ENCODE measurements around the gene CDK5. TPM values are rescaled to one million over a fixed set of nuclear protein-coding genes. Genes with fewer than 3 reads are reported as not detected.

The CDK5 gene
- total and polyA plus RNA-seq, 9 of the 15 experiments (the other 6 are each of a cell fraction or from before 2014, with no cell fraction given): 3.2 to 38.0 (median 27.5) TPM

DNA sequence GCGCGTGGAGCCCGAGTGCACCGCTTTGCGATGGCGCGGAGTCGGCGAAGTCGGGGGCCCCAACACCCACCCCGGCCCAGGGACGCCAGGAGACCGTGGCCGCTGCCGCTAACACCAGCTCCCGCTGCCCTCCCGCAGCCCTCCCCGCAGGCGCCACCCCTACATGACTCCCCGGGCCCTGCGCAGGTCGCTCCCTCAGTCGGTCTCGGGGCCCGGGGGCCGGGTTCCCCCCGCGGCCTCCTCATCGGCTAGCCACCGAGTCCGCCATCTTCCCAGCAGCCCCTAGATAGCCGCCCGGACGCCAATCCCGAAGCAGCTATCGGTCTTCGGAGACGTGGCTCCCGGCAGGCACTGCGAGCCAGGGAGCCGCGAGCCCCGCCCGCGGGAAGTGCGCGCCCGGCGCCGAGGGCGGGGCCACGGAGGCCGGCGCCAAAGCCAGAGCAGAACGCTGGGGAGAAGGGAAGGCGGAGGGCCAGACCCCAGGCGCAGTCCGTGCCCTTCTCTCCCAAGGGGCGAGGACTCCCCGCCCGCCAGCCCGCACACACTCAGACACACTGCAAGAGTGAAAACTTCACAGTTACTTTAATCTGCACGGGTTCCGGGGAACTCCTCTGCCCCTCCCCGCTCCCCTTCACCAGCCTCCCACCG, 22.9 kb upstream of the CDK5 start, which contains the start of gene FASTK (continued):
- TF ChIP-seq ARID3A (IDR thresholded peaks at IDR 0.05; ENCODE audit: borderline replicate concordance, low read depth, low read length) (no peak), GATAD2B (IDR thresholded peaks at IDR 0.05; ENCODE audit: borderline replicate concordance) (no peak), NFE2L1 (tag; IDR thresholded peaks at IDR 0.05; ENCODE audit: borderline replicate concordance, low read depth) (no peak), ZNF609 (CRISPR knock-in tag; IDR thresholded peaks at IDR 0.05; ENCODE audit: borderline replicate concordance) (peak; percentile 47; the same call in 1 of the 2 replicates), TCF7 (IDR thresholded peaks at IDR 0.05; ENCODE audit: borderline replicate concordance) (no peak), JUN (IDR thresholded peaks at IDR 0.05; ENCODE audit: borderline replicate concordance, low read depth, low read length) (peak; percentile 39; the same call in 1 of the 2 replicates), JUN (CRISPR knock-in tag; IDR thresholded peaks at IDR 0.05; ENCODE audit: borderline replicate concordance) (0 out of 2 replicates have a peak, but pooled peaks have one; percentile 30), BHLHE40 (IDR thresholded peaks at IDR 0.05; ENCODE audit: low read length) (no peak; the same call in 1 of the 2 replicates), NONO (IDR thresholded peaks at IDR 0.05; ENCODE audit: low read depth in 2 of 2, low read length in 1 of 2) (peak in 1 of 2 experiments; percentile 92; a peak in 1 of 4 replicates), ZNF3 (CRISPR knock-in tag; IDR thresholded peaks at IDR 0.05) (no peak), FOXM1 (IDR thresholded peaks at IDR 0.05; ENCODE audit: low read depth) (no peak), FOXM1 (CRISPR knock-in tag; IDR thresholded peaks at IDR 0.05; ENCODE audit: low read depth) (no peak; the same call in none of the 2 replicates), NUFIP1 (IDR thresholded peaks at IDR 0.05; ENCODE audit: partially characterized antibody) (no peak), CLOCK (CRISPR knock-in tag; IDR thresholded peaks at IDR 0.05; ENCODE audit: borderline replicate concordance) (no peak)

Measured in K562 (cell line).